A673 (cell line): Measurements from ENCODE around the gene BRME1. TPM values are rescaled to one million over a fixed set of nuclear protein-coding genes. Genes with fewer than 3 reads are reported as not detected.

Experiments used
- BruUV-seq: library from RNA; stranded (reverse); fragments of 400-500 nt; replicated peaks from 2 replicates; lab custom pipeline; 2021; lab: Mats Ljungman, UMichigan
- CTCF ChIA-PET: fragments of 300-600 bp; sonication (Branson Sonifier 250); formaldehyde crosslinking; loops from one replicate; lab custom pipeline; 2022; ENCODE audit warnings: antibody characterized with exemption; lab: Charles Lee
- POLR2A ChIA-PET: fragments of 300-600 bp; sonication (Branson Sonifier 250); formaldehyde crosslinking; loops from one replicate; lab custom pipeline; 2022; ENCODE audit warnings: antibody characterized with exemption; ENCODE audit not compliant: low non-redundant PET; lab: Charles Lee
- DNase-seq: peaks from one replicate; pipeline ENCODE4 v3.0.0-alpha.2; 2015; ENCODE audit warnings: low spot score
- H3K27ac ChIP-seq: fragments of 200-600 bp; sonication (generic); 2 replicates; pipeline ENCODE4 v1.5.1; 2016; ENCODE audit warnings: mixed run types, low read depth, mild to moderate bottlenecking, mixed read lengths, antibody characterized with exemption, low read length; ENCODE audit not compliant: poor library complexity, severe bottlenecking
- H3K27me3 ChIP-seq: fragments of 200-600 bp; sonication (generic); replicated peaks from 2 replicates; pipeline ENCODE4 v1.6.1; 2017; ENCODE audit warnings: mixed run types, low read depth, mild to moderate bottlenecking, mixed read lengths, antibody characterized with exemption, low read length; ENCODE audit not compliant: insufficient read depth, poor library complexity
- H3K36me3 ChIP-seq: fragments of 200-600 bp; sonication (generic); 2 replicates; pipeline ENCODE4 v1.6.1; 2016; ENCODE audit warnings: mixed run types, mild to moderate bottlenecking, mixed read lengths, antibody characterized with exemption, low read length; ENCODE audit not compliant: insufficient read depth, poor library complexity, severe bottlenecking
- H3K4me1 ChIP-seq: fragments of 200-600 bp; sonication (generic); 2 replicates; pipeline ENCODE4 v1.6.1; 2017; ENCODE audit warnings: mixed run types, mild to moderate bottlenecking, mixed read lengths, antibody characterized with exemption, low read length; ENCODE audit not compliant: insufficient read depth, poor library complexity, severe bottlenecking
- H3K4me3 ChIP-seq: fragments of 200-600 bp; sonication (generic); 2 replicates; pipeline ENCODE4 v1.5.1; 2016; ENCODE audit warnings: low read depth, mixed run types, mild to moderate bottlenecking, mixed read lengths, low read length; ENCODE audit not compliant: poor library complexity, severe bottlenecking
- H3K9me3 ChIP-seq: fragments of 200-600 bp; sonication (generic); 2 replicates; pipeline ENCODE4 v1.6.1; 2016; ENCODE audit warnings: mixed run types, low read depth, mild to moderate bottlenecking, mixed read lengths, antibody characterized with exemption, low read length; ENCODE audit not compliant: poor library complexity, severe bottlenecking
- CTCF ChIP-seq: fragments of 300-800, 200-600 bp; sonication (generic); conservative IDR thresholded peaks from 2 replicates; pipeline ENCODE4 v1.5.1; 2017; ENCODE audit warnings: low read depth, mild to moderate bottlenecking, antibody characterized with exemption, low read length, moderate library complexity, mixed read lengths
- EZH2 ChIP-seq: fragments of 200-600 bp; sonication (generic); IDR thresholded peaks from 2 replicates; pipeline ENCODE4 v1.6.1; 2017; ENCODE audit warnings: borderline replicate concordance, low read depth, mild to moderate bottlenecking, mixed read lengths, antibody characterized with exemption, low read length; ENCODE audit not compliant: poor library complexity, severe bottlenecking
- intact Hi-C: fragments of 100-400 bp; cut with micrococcal nuclease; formaldehyde crosslinking; loops from one replicate; pipeline ENCODE4 v1.10.0; 2022; ENCODE audit not compliant: unreplicated experiment
- total RNA-seq: library from RNA; stranded (reverse); gene quantifications from 2 replicates; pipeline ENCODE4 v1.2.3, GENCODE V29; 2021

The BRME1 gene
- total RNA-seq, 1 experiment from 2014 or later, result 4.0 TPM

- H3K27ac ChIP-seq, result no peak overlapping the region
- peaks cover 13% of the 10 kb centered on the region for H3K4me1 ChIP-seq
- CTCF ChIA-PET, result interaction anchor here (0.6 kb wide), 1 partner anchor 12 kb away, joined by 4 read pairs; no protein-coding TSS in a partner anchor
- no TSS peak for BruUV-seq
- H3K4me3 ChIP-seq, result no peak overlapping the region
- H3K9me3 ChIP-seq, result no peaks in the 10 kb centered on the region
- DNase-seq, result no peak
- H3K36me3 ChIP-seq, result no peaks in the 10 kb centered on the region
- TF ChIP-seq CTCF, result no peak
- TF ChIP-seq EZH2, result no peak
- intact Hi-C loops, result no loop called here
- POLR2A ChIA-PET, result no interaction called here
- no peaks in the 10 kb centered on the region for H3K27me3 ChIP-seq
Observed at GRCh38 chr19:13873834-13874515, 31.9 kb downstream of the BRME1 start.

GRCh38 chr19:13872695-13873389, 33.1 kb downstream of the BRME1 start:
- peak; percentile 62 for DNase-seq

More at GRCh38 chr19:13872695-13873389, 33.1 kb downstream of the BRME1 start:
- CTCF ChIA-PET, result interaction anchor here (0.6 to 0.7 kb wide), 2 partner anchors 14 to 133 kb away, joined by 4 to 16 read pairs; no protein-coding TSS in a partner anchor
- no peaks in the 10 kb centered on the region for H3K27me3 ChIP-seq
- peak; percentile 33; the same call in 1 of the 2 replicates for TF ChIP-seq CTCF
- TF ChIP-seq EZH2, result no peak
- H3K9me3 ChIP-seq, result no peaks in the 10 kb centered on the region
- H3K4me3 ChIP-seq, result peak overlapping the region; percentile 30
- POLR2A ChIA-PET, result interaction anchor here (0.7 kb wide), 1 partner anchor 489 kb away, joined by 22 read pairs; no protein-coding TSS in a partner anchor
- H3K4me1 ChIP-seq, result peaks cover 13% of the 10 kb centered on the region
- intact Hi-C loops, result no loop called here
- H3K36me3 ChIP-seq, result no peaks in the 10 kb centered on the region
- no TSS peak for BruUV-seq
- H3K27ac ChIP-seq, result peak overlapping the region; percentile 23
